CD8-positive, alpha-beta memory T cell (primary cell): ENCODE data around the gene DNM1L. TPM values are rescaled to one million over a fixed set of nuclear protein-coding genes. Genes with fewer than 3 reads are reported as not detected.

ENCODE experiments used
- CTCF ChIA-PET: fragments of 350-600 bp; sonication (Branson Sonifier 250); formaldehyde crosslinking; loops from one replicate; lab custom pipeline; 2021; ENCODE audit warnings: antibody characterized with exemption; lab: Charles Lee
- POLR2A ChIA-PET: fragments of 350-600 bp; sonication (Branson Sonifier 250); formaldehyde crosslinking; loops from one replicate; lab custom pipeline; 2021; ENCODE audit warnings: antibody characterized with exemption; lab: Charles Lee
- DNase-seq, 5 donors: peaks; one replicate each; pipeline versions ENCODE4 v3.0.0 to v3.0.0-alpha.2; 2020 to 2022; ENCODE audit warnings: mixed read lengths in 1 of 5
- H3K27ac ChIP-seq: one replicate; pipeline ENCODE4 v1.7.0; 2013; ENCODE audit warnings: low read depth, mild to moderate bottlenecking, low read length, moderate library complexity
- H3K27me3 ChIP-seq: 2 replicates; pipeline ENCODE4 v1.7.0; 2013; ENCODE audit warnings: low read length, mild to moderate bottlenecking; ENCODE audit not compliant: insufficient read depth, poor library complexity, severe bottlenecking
- H3K36me3 ChIP-seq: 2 replicates; pipeline ENCODE4 v1.7.0; 2013; ENCODE audit warnings: mild to moderate bottlenecking, low read length, moderate library complexity; ENCODE audit not compliant: insufficient read depth
- H3K4me1 ChIP-seq: 2 replicates; pipeline ENCODE4 v1.7.0; 2013; ENCODE audit warnings: mild to moderate bottlenecking, low read length, moderate library complexity; ENCODE audit not compliant: insufficient read depth
- H3K4me3 ChIP-seq: 2 replicates; pipeline ENCODE4 v1.7.0; 2013; ENCODE audit warnings: mild to moderate bottlenecking, low read length
- H3K9me3 ChIP-seq: 2 replicates; pipeline ENCODE4 v1.7.0; 2013; ENCODE audit warnings: mild to moderate bottlenecking, low read length
- H3K27ac Mint-ChIP-seq, 8 donors: one replicate each; pipeline ENCODE4 v1.8.0; 2020 to 2021; ENCODE audit warnings: mixed read lengths in 8 of 8, mild to moderate bottlenecking in 6 of 8, inconsistent platforms in 3 of 8, moderate library complexity in 3 of 8
- H3K27me3 Mint-ChIP-seq, 2 donors: one replicate each; pipeline ENCODE4 v1.8.0; 2020 to 2021; ENCODE audit warnings: mixed read lengths in 2 of 2, mild to moderate bottlenecking in 1 of 2, moderate library complexity in 1 of 2
- H3K36me3 Mint-ChIP-seq, 3 donors: one replicate each; pipeline ENCODE4 v1.8.0; 2020 to 2021; ENCODE audit warnings: mixed read lengths in 3 of 3, inconsistent platforms in 1 of 3, mild to moderate bottlenecking in 1 of 3
- H3K4me1 Mint-ChIP-seq, 3 donors: one replicate each; pipeline ENCODE4 v1.8.0; 2020 to 2021; ENCODE audit warnings: mixed read lengths in 3 of 3, inconsistent platforms in 1 of 3, mild to moderate bottlenecking in 1 of 3
- H3K4me3 Mint-ChIP-seq, 7 donors: one replicate each; pipeline ENCODE4 v1.8.0; 2020 to 2021; ENCODE audit warnings: mixed read lengths in 7 of 7, mild to moderate bottlenecking in 6 of 7, moderate library complexity in 4 of 7, inconsistent platforms in 2 of 7
- H3K9me3 Mint-ChIP-seq, 5 donors: one replicate each; pipeline ENCODE4 v1.8.0; 2020 to 2022; ENCODE audit warnings: mixed read lengths in 5 of 5, mild to moderate bottlenecking in 3 of 5, moderate library complexity in 2 of 5, inconsistent platforms in 1 of 5
- polyA plus RNA-seq: library from polyadenylated mRNA; unstranded; fragments of 300-500 nt; fragmentation: Illumina TruSeq; gene quantifications from one replicate; pipeline ENCODE4 v1.2.3, GENCODE V29; 2021
- total RNA-seq, 2 experiments: library from RNA; stranded (reverse); gene quantifications; one replicate each; pipeline ENCODE4 v1.2.3, GENCODE V29; 2021

The DNM1L gene
- total and polyA plus RNA-seq, 3 experiments from 2014 or later: 30.2 to 68.0 (median 63.4) TPM

DNA sequence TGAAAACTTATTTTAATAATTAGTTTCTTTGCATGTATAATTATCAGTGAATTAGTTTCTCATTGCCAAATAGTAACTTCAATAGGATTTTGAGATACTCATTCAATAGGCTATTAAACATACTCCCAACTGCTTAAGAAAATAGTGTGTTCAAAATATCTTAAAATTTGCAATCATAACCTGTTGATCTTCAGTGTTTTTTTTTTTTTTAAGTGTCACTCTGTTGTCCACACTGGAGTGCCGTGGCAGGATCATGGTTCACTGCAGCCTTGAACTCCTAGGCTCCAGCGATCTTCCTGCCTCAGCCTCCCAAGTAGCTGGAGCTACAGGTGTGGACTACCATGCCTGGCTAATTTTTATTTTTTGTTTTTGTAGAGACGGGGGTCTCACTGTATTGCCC is 78.1 kb downstream of the DNM1L start:
- Histone ChIP-seq H3K27me3 (no peaks in the 10 kb centered on the region), H3K9me3 (no peaks in the 10 kb centered on the region), H3K4me3 (no peak overlapping the region), H3K4me1 (peaks cover 14% of the 10 kb centered on the region), H3K27ac (no peak overlapping the region), H3K36me3 (peaks cover 14% of the 10 kb centered on the region)
- Mint-ChIP-seq H3K36me3 (peaks cover 0 to 30% (median 4%) of the 10 kb centered on the region in 3 donors), H3K4me1 (peaks cover 15 to 23% (median 19%) of the 10 kb centered on the region in 3 donors), H3K27ac (peak overlapping the region in 1 of 8 donors; percentile 9), H3K4me3 (peak overlapping the region in 1 of 7 donors; percentile 60), H3K9me3 (no peaks in the 10 kb centered on the region), H3K27me3 (peaks cover 2 to 9% of the 10 kb centered on the region in 2 donors)
- DNase-seq: no peak
- ChIA-PET POLR2A (no interaction called here), CTCF (interaction anchor here (1.5 to 4.0 kb wide), 5 partner anchors 12 to 1264 kb away, joined by 3 to 52 read pairs (median 8); partner anchors contain the start of gene ALG10)

DNA sequence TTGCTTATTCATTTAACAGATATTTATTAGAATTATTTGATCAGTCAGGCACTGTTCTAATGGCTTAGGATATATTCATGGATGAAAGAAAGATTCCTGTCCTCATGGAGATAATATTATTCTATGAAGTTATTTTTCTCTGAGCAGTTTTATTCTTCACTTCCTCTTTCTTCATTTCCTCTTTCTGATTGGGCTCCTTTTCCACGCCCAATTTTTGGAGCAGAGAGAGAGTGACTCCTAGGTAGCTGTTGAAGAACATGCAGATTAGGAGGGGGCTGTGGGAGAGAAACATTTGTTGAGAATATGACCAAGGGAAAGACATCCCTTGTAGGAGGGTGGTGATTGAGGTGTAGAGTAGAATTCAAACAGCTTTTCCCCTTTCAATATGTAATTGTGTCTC is 82.6 kb downstream of the DNM1L start:
- Histone ChIP-seq H3K27ac (no peak overlapping the region), H3K36me3 (no peaks in the 10 kb centered on the region), H3K27me3 (no peaks in the 10 kb centered on the region), H3K4me3 (no peak overlapping the region), H3K9me3 (no peaks in the 10 kb centered on the region), H3K4me1 (no peaks in the 10 kb centered on the region)
- Mint-ChIP-seq H3K27me3 (peaks cover 2 to 20% of the 10 kb centered on the region in 2 donors), H3K27ac (no peak overlapping the region), H3K36me3 (no peaks in the 10 kb centered on the region), H3K4me3 (no peak overlapping the region), H3K4me1 (no peaks in the 10 kb centered on the region), H3K9me3 (no peaks in the 10 kb centered on the region)
- DNase-seq: no peak
- ChIA-PET POLR2A (no interaction called here), CTCF (no interaction called here)

DNA sequence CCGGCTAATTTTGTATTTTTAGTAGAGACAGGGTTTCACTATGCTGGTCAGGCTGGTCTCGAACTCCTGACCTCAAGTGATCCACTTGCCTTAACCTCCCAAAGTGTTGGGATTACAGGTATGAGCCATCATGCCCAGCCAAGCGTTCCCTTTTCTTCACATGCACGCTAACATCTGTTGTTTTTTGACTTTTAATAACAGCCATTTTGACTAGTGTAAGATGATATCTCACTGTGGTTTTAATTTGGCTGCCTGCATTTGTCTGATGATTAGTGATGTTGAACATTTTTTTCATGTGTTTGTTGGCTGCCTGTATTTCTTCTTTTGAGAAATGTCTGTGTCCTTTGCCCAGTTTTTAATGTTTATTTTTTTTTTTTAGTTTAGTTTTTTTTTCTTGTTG is 86.8 kb downstream of the DNM1L start:
- Histone ChIP-seq H3K36me3 (no peaks in the 10 kb centered on the region), H3K27ac (no peak overlapping the region), H3K9me3 (no peaks in the 10 kb centered on the region), H3K27me3 (no peaks in the 10 kb centered on the region), H3K4me1 (no peaks in the 10 kb centered on the region), H3K4me3 (no peak overlapping the region)
- Mint-ChIP-seq H3K4me3 (no peak overlapping the region), H3K9me3 (no peaks in the 10 kb centered on the region), H3K27me3 (peaks cover 7 to 46% of the 10 kb centered on the region in 2 donors), H3K4me1 (no peaks in the 10 kb centered on the region), H3K36me3 (no peaks in the 10 kb centered on the region), H3K27ac (no peak overlapping the region)
- CTCF ChIA-PET: no interaction called here
- POLR2A ChIA-PET: no interaction called here
- DNase-seq: no peak

DNA sequence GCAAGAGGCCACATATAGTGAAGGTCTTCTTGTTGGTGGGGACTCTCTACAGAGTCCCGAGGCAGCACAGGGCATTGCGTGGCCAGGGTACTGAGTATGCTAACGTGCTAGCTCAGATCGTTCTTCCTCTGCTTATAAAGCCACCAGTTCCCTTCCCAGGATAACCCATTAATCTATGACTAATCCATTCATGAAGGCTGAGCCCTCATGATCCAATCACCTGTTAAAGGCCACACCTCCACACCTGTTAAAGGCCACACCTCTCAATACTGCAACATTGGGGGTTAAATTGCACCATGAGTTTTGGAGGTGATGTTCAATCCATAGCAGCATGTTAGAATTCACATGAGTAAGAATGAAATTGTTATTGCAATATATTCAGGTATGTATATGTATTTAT is 89.4 kb downstream of the DNM1L start:
- Histone ChIP-seq H3K4me3 (no peak overlapping the region), H3K36me3 (no peaks in the 10 kb centered on the region), H3K27ac (no peak overlapping the region), H3K27me3 (no peaks in the 10 kb centered on the region), H3K9me3 (no peaks in the 10 kb centered on the region), H3K4me1 (no peaks in the 10 kb centered on the region)
- CTCF ChIA-PET: interaction anchor here (1.0 kb wide), 1 partner anchor 12 kb away, joined by 8 read pairs; the partner anchor contains the start of gene YARS2
- no peaks in the 10 kb centered on the region for H3K4me1 Mint-ChIP-seq
- no peaks in the 10 kb centered on the region for H3K36me3 Mint-ChIP-seq
- no peak overlapping the region for H3K27ac Mint-ChIP-seq
- H3K9me3 Mint-ChIP-seq: no peaks in the 10 kb centered on the region
- POLR2A ChIA-PET: no interaction called here
- no peak for DNase-seq
- peaks cover 7 to 42% of the 10 kb centered on the region in 2 donors for H3K27me3 Mint-ChIP-seq
- no peak overlapping the region for H3K4me3 Mint-ChIP-seq

DNA sequence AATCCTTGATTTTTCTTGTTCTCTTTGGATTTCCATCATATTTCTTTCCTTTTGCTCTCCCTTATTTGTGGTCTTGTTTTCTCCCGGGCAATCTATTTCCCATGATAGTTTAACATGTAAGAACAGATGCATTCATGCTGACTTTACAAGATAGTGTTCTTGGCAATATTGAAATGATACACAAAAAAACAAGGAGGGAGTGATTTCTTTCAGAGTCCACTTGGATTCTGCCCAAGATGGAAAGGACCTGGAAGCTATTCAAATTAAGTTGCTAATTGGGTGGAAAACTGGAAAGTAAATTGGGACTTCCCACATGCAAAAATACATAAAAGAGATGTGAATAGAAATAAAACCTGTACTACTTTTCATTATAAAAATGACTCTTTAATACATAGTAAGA is 91.0 kb downstream of the DNM1L start:
- Histone ChIP-seq H3K4me3 (no peak overlapping the region), H3K27me3 (no peaks in the 10 kb centered on the region), H3K27ac (no peak overlapping the region), H3K4me1 (no peaks in the 10 kb centered on the region), H3K9me3 (no peaks in the 10 kb centered on the region), H3K36me3 (no peaks in the 10 kb centered on the region)
- H3K4me3 Mint-ChIP-seq: no peak overlapping the region
- DNase-seq: no peak
- no peaks in the 10 kb centered on the region for H3K4me1 Mint-ChIP-seq
- no peaks in the 10 kb centered on the region for H3K9me3 Mint-ChIP-seq
- POLR2A ChIA-PET: no interaction called here
- peaks cover 7 to 41% of the 10 kb centered on the region in 2 donors for H3K27me3 Mint-ChIP-seq
- CTCF ChIA-PET: interaction anchor here (0.9 kb wide), 1 partner anchor 15 kb away, joined by 4 read pairs; no protein-coding TSS in a partner anchor
- no peaks in the 10 kb centered on the region for H3K36me3 Mint-ChIP-seq
- no peak overlapping the region for H3K27ac Mint-ChIP-seq

DNA sequence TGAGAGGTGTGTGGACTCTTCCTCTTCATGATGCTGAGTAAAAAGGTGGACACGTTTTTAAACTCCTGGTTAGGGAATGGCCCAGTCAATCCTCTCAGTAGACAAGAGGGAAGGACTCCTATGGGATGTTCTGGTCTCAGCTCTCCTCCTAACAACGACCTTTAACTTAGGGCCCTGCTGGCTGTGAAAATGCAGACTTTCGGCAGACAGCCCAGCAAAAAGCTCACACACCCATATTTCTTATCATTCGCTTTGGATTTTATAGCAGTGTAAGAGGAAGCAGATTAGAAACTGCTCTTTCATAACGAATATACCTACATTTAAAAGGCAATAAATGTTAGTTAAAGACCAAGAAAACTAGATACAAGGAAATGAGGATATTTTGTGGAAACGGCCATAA is 94.6 kb downstream of the DNM1L start:
- no peaks in the 10 kb centered on the region for H3K36me3 Mint-ChIP-seq
- H3K4me1 Mint-ChIP-seq: no peaks in the 10 kb centered on the region
- ChIA-PET POLR2A (no interaction called here), CTCF (no interaction called here)
- Histone ChIP-seq H3K36me3 (no peaks in the 10 kb centered on the region), H3K27me3 (no peaks in the 10 kb centered on the region), H3K4me1 (no peaks in the 10 kb centered on the region), H3K27ac (no peak overlapping the region), H3K9me3 (no peaks in the 10 kb centered on the region), H3K4me3 (no peak overlapping the region)
- H3K9me3 Mint-ChIP-seq: no peaks in the 10 kb centered on the region
- no peak overlapping the region for H3K27ac Mint-ChIP-seq
- DNase-seq: no peak
- H3K4me3 Mint-ChIP-seq: no peak overlapping the region
- peaks cover 7 to 42% of the 10 kb centered on the region in 2 donors for H3K27me3 Mint-ChIP-seq

DNA sequence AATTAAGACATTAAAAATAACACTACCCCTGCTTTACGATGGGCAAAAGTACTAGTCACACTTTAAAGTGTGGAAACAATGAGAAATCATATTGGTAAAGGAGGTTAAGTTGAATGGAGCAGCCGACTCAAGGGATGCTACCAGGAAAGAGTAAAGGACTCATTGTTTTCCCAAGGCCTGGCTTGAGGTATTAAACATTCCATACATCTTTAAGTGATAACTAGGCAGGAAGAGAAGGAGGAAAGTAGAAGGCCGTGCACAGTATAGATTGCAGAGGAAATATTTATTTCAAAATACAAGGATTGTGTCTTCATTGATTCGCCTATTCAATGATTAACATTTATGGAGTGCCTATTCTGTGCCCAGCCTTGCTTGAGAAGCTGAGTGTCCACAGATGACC is 97.2 kb downstream of the DNM1L start:
- no peaks in the 10 kb centered on the region for H3K9me3 ChIP-seq
- no peaks in the 10 kb centered on the region for H3K4me1 Mint-ChIP-seq
- no peak overlapping the region for H3K4me3 Mint-ChIP-seq
- H3K27me3 Mint-ChIP-seq: peaks cover 9 to 42% of the 10 kb centered on the region in 2 donors
- H3K36me3 Mint-ChIP-seq: no peaks in the 10 kb centered on the region
- CTCF ChIA-PET: interaction anchor here (1.4 kb wide), 1 partner anchor 20 kb away, joined by 4 read pairs; the partner anchor contains the start of gene YARS2
- POLR2A ChIA-PET: no interaction called here
- no peaks in the 10 kb centered on the region for H3K27me3 ChIP-seq
- peak overlapping the region in 1 of 8 donors; percentile 41 for H3K27ac Mint-ChIP-seq
- no peak overlapping the region for H3K27ac ChIP-seq
- no peaks in the 10 kb centered on the region for H3K36me3 ChIP-seq
- H3K4me3 ChIP-seq: no peak overlapping the region
- H3K4me1 ChIP-seq: no peaks in the 10 kb centered on the region
- DNase-seq: no peak
- no peaks in the 10 kb centered on the region for H3K9me3 Mint-ChIP-seq

DNA sequence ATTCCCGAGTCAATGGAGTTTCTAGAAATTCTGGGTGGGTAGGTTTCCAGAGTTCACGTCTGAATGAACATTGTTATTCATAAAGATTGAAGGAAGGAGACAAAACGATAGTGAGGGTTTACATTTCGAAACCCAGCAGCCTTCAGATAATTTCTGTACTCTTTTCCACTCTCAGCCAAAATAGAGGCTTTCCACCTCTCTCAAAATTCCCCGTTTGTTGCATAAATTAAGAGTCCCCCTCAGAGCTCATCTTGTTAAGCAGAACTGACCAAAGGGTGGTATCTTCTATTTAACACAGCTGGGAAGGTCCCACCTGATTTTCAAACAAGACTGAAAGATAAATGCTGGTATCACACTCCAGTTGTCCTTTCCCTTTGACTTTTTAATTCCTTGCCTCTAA is 98.1 kb downstream of the DNM1L start:
- Histone ChIP-seq H3K27ac (no peak overlapping the region), H3K9me3 (no peaks in the 10 kb centered on the region), H3K36me3 (no peaks in the 10 kb centered on the region), H3K27me3 (no peaks in the 10 kb centered on the region), H3K4me3 (no peak overlapping the region), H3K4me1 (no peaks in the 10 kb centered on the region)
- Mint-ChIP-seq H3K4me1 (no peaks in the 10 kb centered on the region), H3K27ac (no peak overlapping the region), H3K27me3 (peaks cover 7 to 42% of the 10 kb centered on the region in 2 donors), H3K9me3 (no peaks in the 10 kb centered on the region), H3K36me3 (no peaks in the 10 kb centered on the region), H3K4me3 (no peak overlapping the region)
- DNase-seq: no peak
- ChIA-PET POLR2A (no interaction called here), CTCF (no interaction called here)
